IMR-90 (cell line): Measurements from ENCODE around the gene DVL1. TPM values are rescaled to one million over a fixed set of nuclear protein-coding genes. Genes with fewer than 3 reads are reported as not detected.

ENCODE experiments used
- ATAC-seq: fragments of 200-7000 bp; cut with Tn5 transposase; 2 replicates; pipeline ENCODE4 v1.9.1; 2020; ENCODE audit warnings: low read depth, mild to moderate bottlenecking, moderate library complexity
- BruUV-seq: library from RNA; stranded (reverse); fragments of 400-500 nt; replicated peaks from 2 replicates; lab custom pipeline; 2021; lab: Mats Ljungman, UMichigan
- CTCF ChIA-PET: fragments of 300-600 bp; formaldehyde crosslinking; extraction: SDS; loops from one replicate; lab custom pipeline; 2021; ENCODE audit warnings: antibody characterized with exemption; lab: Yijun Ruan, JAX
- POLR2A ChIA-PET: fragments of 300-600 bp; sonication (Branson Sonifier 250); formaldehyde crosslinking; loops from one replicate; lab custom pipeline; 2022; ENCODE audit warnings: antibody characterized with exemption; ENCODE audit not compliant: unreplicated experiment; lab: Charles Lee
- DNase-seq: peaks from one replicate; pipeline ENCODE4 v3.0.0; 2013
- H2AFZ ChIP-seq: replicated peaks from 2 replicates; pipeline ENCODE3; 2013; ENCODE audit warnings: low read length, mild to moderate bottlenecking; ENCODE audit not compliant: poor library complexity
- H2AK5ac ChIP-seq: 2 replicates; pipeline ENCODE4 v1.6.1; 2013; ENCODE audit warnings: low read depth, low read length, inconsistent platforms
- H2AK9ac ChIP-seq: replicated peaks from 2 replicates; pipeline ENCODE3; 2013; ENCODE audit warnings: mild to moderate bottlenecking, low read depth, low read length, moderate library complexity; ENCODE audit not compliant: poor library complexity
- H2BK120ac ChIP-seq: 2 replicates; pipeline ENCODE4 v1.6.1; 2013; ENCODE audit warnings: low read depth, low read length, inconsistent platforms
- H2BK15ac ChIP-seq: 3 replicates; pipeline ENCODE4 v1.6.1; 2013; ENCODE audit warnings: low read depth, low read length, inconsistent platforms
- H2BK20ac ChIP-seq: 2 replicates; pipeline ENCODE4 v1.6.1; 2013; ENCODE audit warnings: low read depth, mild to moderate bottlenecking, inconsistent platforms, low read length, moderate library complexity
- H2BK5ac ChIP-seq: 2 replicates; pipeline ENCODE4 v1.6.1; 2013; ENCODE audit warnings: mild to moderate bottlenecking, low read depth, low read length, inconsistent platforms; ENCODE audit not compliant: poor library complexity, severe bottlenecking
- H3K14ac ChIP-seq: replicated peaks from 2 replicates; pipeline ENCODE4 v1.6.1; 2013; ENCODE audit warnings: low read depth, low read length, inconsistent platforms
- H3K18ac ChIP-seq: 2 replicates; pipeline ENCODE4 v1.6.1; 2013; ENCODE audit warnings: low read depth, low read length, control low read depth
- H3K23ac ChIP-seq: 2 replicates; pipeline ENCODE4 v1.6.1; 2013; ENCODE audit warnings: low read depth, low read length, inconsistent platforms
- H3K27ac ChIP-seq: 2 replicates; pipeline ENCODE4 v1.5.1; 2013; ENCODE audit warnings: mild to moderate bottlenecking, control low read depth, low read length; ENCODE audit not compliant: insufficient read depth
- H3K27me3 ChIP-seq: 2 replicates; pipeline ENCODE4 v1.6.1; 2013; ENCODE audit warnings: low read length; ENCODE audit not compliant: control insufficient read depth, insufficient read depth
- H3K36me3 ChIP-seq: 2 replicates; pipeline ENCODE4 v1.6.1; 2013; ENCODE audit warnings: low read length, mixed read lengths; ENCODE audit not compliant: control insufficient read depth, insufficient read depth
- H3K4ac ChIP-seq: 2 replicates; pipeline ENCODE4 v1.6.1; 2013; ENCODE audit warnings: low read depth, low read length, inconsistent platforms
- H3K4me1 ChIP-seq: 2 replicates; pipeline ENCODE4 v1.6.1; 2013; ENCODE audit warnings: low read length, mixed read lengths; ENCODE audit not compliant: control insufficient read depth, insufficient read depth
- H3K4me2 ChIP-seq: 2 replicates; pipeline ENCODE4 v1.6.1; 2013; ENCODE audit warnings: low read depth, mild to moderate bottlenecking, control low read depth, low read length, moderate library complexity
- H3K4me3 ChIP-seq: 2 replicates; pipeline ENCODE4 v1.5.1; 2013; ENCODE audit warnings: low read depth, mild to moderate bottlenecking, control low read depth, low read length, moderate library complexity; ENCODE audit not compliant: insufficient read depth
- H3K56ac ChIP-seq: 2 replicates; pipeline ENCODE4 v1.6.1; 2013; ENCODE audit warnings: low read length, inconsistent platforms; ENCODE audit not compliant: insufficient read depth; ENCODE audit errors: extremely low read depth
- H3K79me1 ChIP-seq, 2 experiments: 2 replicates each; pipeline ENCODE4 v1.6.1; 2013; ENCODE audit warnings: low read length in 2 of 2, inconsistent platforms in 1 of 2, low read depth in 1 of 2
- H3K9ac ChIP-seq: 2 replicates; pipeline ENCODE4 v1.6.1; 2013; ENCODE audit warnings: low read depth, low read length, control low read depth
- H3K9me1 ChIP-seq: 2 replicates; pipeline ENCODE4 v1.6.1; 2013; ENCODE audit warnings: low read length, inconsistent platforms; ENCODE audit not compliant: insufficient read depth
- H3K9me3 ChIP-seq: 2 replicates; pipeline ENCODE4 v1.6.1; 2013; ENCODE audit warnings: low read length; ENCODE audit not compliant: control insufficient read depth, insufficient read depth
- H4K20me1 ChIP-seq: 2 replicates; pipeline ENCODE4 v1.6.1; 2013; ENCODE audit warnings: low read length, inconsistent platforms; ENCODE audit not compliant: insufficient read depth
- H4K5ac ChIP-seq: 2 replicates; pipeline ENCODE4 v1.6.1; 2013; ENCODE audit warnings: mild to moderate bottlenecking, low read depth, low read length, control low read depth
- H4K8ac ChIP-seq, 2 experiments: 2 replicates each; pipeline ENCODE4 v1.6.1; 2013; ENCODE audit warnings: low read depth in 2 of 2, low read length in 2 of 2, control low read depth in 1 of 2, inconsistent platforms in 1 of 2
- H4K91ac ChIP-seq: 2 replicates; pipeline ENCODE4 v1.6.1; 2013; ENCODE audit warnings: low read depth, low read length, inconsistent platforms; ENCODE audit not compliant: insufficient read depth
- BHLHE40 ChIP-seq: fragments of 150-350 bp; IDR thresholded peaks from 2 replicates; pipeline ENCODE4 v1.6.1; 2016; ENCODE audit warnings: mild to moderate bottlenecking, low read depth, low read length
- CEBPB ChIP-seq: IDR thresholded peaks from 2 replicates; pipeline ENCODE4 v1.6.1; 2012; ENCODE audit warnings: low read depth, low read length, improper control_type of control experiment
- CHD1 ChIP-seq: IDR thresholded peaks from 2 replicates; pipeline ENCODE4 v1.6.1; 2012; ENCODE audit warnings: low read depth, low read length, improper control_type of control experiment
- CTCF ChIP-seq: conservative IDR thresholded peaks from 2 replicates; pipeline ENCODE4 v1.5.1; 2012; ENCODE audit warnings: mild to moderate bottlenecking, low read depth, low read length, improper control_type of control experiment
- MAZ ChIP-seq: IDR thresholded peaks from 2 replicates; pipeline ENCODE4 v1.6.1; 2012; ENCODE audit warnings: low read depth, mild to moderate bottlenecking, low read length, improper control_type of control experiment, moderate library complexity, borderline replicate concordance
- POLR2A ChIP-seq: IDR thresholded peaks from 2 replicates; pipeline ENCODE4 v1.6.1; 2012; ENCODE audit warnings: mild to moderate bottlenecking, low read depth, low read length
- RCOR1 ChIP-seq: IDR thresholded peaks from 2 replicates; pipeline ENCODE4 v1.6.1; 2012; ENCODE audit warnings: mild to moderate bottlenecking, low read length, improper control_type of control experiment; ENCODE audit not compliant: insufficient replicate concordance
- RFX5 ChIP-seq: IDR thresholded peaks from 2 replicates; pipeline ENCODE4 v1.8.0; 2012; ENCODE audit warnings: low read depth, mild to moderate bottlenecking, low read length, moderate library complexity
- SMC3 ChIP-seq: fragments of 150-350 bp; IDR thresholded peaks from 2 replicates; pipeline ENCODE4 v1.6.1; 2016; ENCODE audit warnings: low read depth, mild to moderate bottlenecking, antibody characterized with exemption, low read length, moderate library complexity
- WGBS, 2 experiments: methylation state at CpG; one replicate each; pipeline versions ENCODE4 v1.1.5 to v1.1.7; 2013; ENCODE audit warnings: missing lambda C conversion rate in 2 of 2; ENCODE audit not compliant: insufficient read length in 1 of 2; ENCODE audit errors: extremely low coverage in 2 of 2; 5-methylcytosine and 5-hydroxymethylcytosine counted together
- dilution Hi-C: fragments of 300-500 bp; cut with HindIII; formaldehyde crosslinking; loops from one replicate; pipeline ENCODE4 v1.14.3; 2018; ENCODE audit warnings: low sequenced_read_pairs; ENCODE audit not compliant: unreplicated experiment
- in situ Hi-C: fragments of 300-500 bp; cut with MboI; formaldehyde crosslinking; loops from 3 replicates; pipeline ENCODE4 v1.14.3; 2019; ENCODE audit warnings: low sequenced_read_pairs, inconsistent platforms, mixed read lengths
- intact Hi-C: fragments of 100-400 bp; cut with micrococcal nuclease; formaldehyde crosslinking; loops from 2 replicates; pipeline ENCODE4 v1.10.0; 2022
- polyA plus RNA-seq, 3 experiments: library from polyadenylated mRNA; depleted of rRNA; stranded (reverse); fragments of >200 nt; gene quantifications; 2 replicates each; pipeline ENCODE4 v1.2.3, GENCODE V29; 2012; ENCODE audit warnings: low replicate concordance in 1 of 3
- total RNA-seq: library from RNA; depleted of rRNA; stranded (reverse); fragments of >200 nt; gene quantifications from 2 replicates; pipeline ENCODE4 v1.2.3, GENCODE V29; 2012
- TF ChIP-seq, protein P1 (sequence below): fragments of 150-350 bp; IDR thresholded peaks from 2 replicates; pipeline ENCODE4 v1.6.1; 2016; ENCODE audit warnings: low read depth, mild to moderate bottlenecking, low read length, moderate library complexity, borderline replicate concordance

The DVL1 gene
- total and polyA plus RNA-seq, 2 of the 4 experiments (the other 2 are of a cell fraction): 27.2 to 35.9 TPM

GRCh38 chr1:1306661-1307260 lies 42.5 kb downstream of the DVL1 start:
- Histone ChIP-seq H3K27me3 (no peaks in the 10 kb centered on the region), H2BK15ac (no peak overlapping the region), H3K4me2 (peak overlapping the region; percentile 100), H2BK20ac (no peak overlapping the region), H2BK120ac (no peak overlapping the region), H3K18ac (0 out of 2 replicates have a peak overlapping the region, but pooled peaks have one; percentile 25), H2AFZ (peak overlapping the region; percentile 97), H3K4me3 (peak overlapping the region; percentile 93), H3K9me3 (no peaks in the 10 kb centered on the region), H3K9ac (peak overlapping the region; percentile 91), H4K5ac (no peak overlapping the region), H3K14ac (peak overlapping the region; percentile 61), H3K4me1 (peaks cover 31% of the 10 kb centered on the region), H3K23ac (peak overlapping the region; percentile 94), H4K20me1 (peaks cover 45% of the 10 kb centered on the region), H4K91ac (peak overlapping the region; percentile 76), H4K8ac (peak overlapping the region in 1 of 2 experiments; percentile 5; a peak in 1 of 4 replicates), H3K27ac (peak overlapping the region; percentile 89), H3K56ac (peak overlapping the region; percentile 38; the same call in 1 of the 2 replicates), H3K9me1 (peaks cover 3% of the 10 kb centered on the region), H2BK5ac (peak overlapping the region; percentile 79), H2AK5ac (peak overlapping the region; percentile 91), H3K79me1 (peaks cover 6 to 62% of the 10 kb centered on the region in 2 experiments; a peak in 3 of 4 replicates), H2AK9ac (peak overlapping the region; percentile 97), H3K36me3 (peaks cover 19% of the 10 kb centered on the region), H3K4ac (peak overlapping the region; percentile 90)
- in situ Hi-C loops: no loop called here
- ChIA-PET POLR2A (no interaction called here), CTCF (no interaction called here)
- WGBS, 2 experiments: 39% methylated on average over 24 of the region's 27 CpGs; no CpG with 5 or more reads in 1 of the 2 experiments
- intact Hi-C loops: loop anchor here (5.0 kb wide), 2 partner anchors 51 to 184 kb away; partner anchors contain the start of gene MXRA8
- DNase-seq (no peak), ATAC-seq (no peak)
- no TSS peak for BruUV-seq
- dilution Hi-C loops: no loop called here
- no peak for TF ChIP-seq CHD1
- no peak for TF ChIP-seq RFX5
- TF ChIP-seq CTCF: no peak
- no peak for TF ChIP-seq BHLHE40
- no peak for TF ChIP-seq POLR2A
- TF ChIP-seq, protein P1, sequence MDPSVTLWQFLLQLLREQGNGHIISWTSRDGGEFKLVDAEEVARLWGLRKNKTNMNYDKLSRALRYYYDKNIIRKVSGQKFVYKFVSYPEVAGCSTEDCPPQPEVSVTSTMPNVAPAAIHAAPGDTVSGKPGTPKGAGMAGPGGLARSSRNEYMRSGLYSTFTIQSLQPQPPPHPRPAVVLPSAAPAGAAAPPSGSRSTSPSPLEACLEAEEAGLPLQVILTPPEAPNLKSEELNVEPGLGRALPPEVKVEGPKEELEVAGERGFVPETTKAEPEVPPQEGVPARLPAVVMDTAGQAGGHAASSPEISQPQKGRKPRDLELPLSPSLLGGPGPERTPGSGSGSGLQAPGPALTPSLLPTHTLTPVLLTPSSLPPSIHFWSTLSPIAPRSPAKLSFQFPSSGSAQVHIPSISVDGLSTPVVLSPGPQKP: no peak
- no peak for TF ChIP-seq MAZ
- no peak for TF ChIP-seq SMC3
- no peak for TF ChIP-seq CEBPB
- TF ChIP-seq RCOR1: no peak
